ENCODE measurements around the gene MYB.
"Not testable (repeated sequence)": the region's sequence is repeated elsewhere in the genome, so short reads cannot be mapped to it uniquely, and the experiment has no call there.

MYB gene

DNA sequence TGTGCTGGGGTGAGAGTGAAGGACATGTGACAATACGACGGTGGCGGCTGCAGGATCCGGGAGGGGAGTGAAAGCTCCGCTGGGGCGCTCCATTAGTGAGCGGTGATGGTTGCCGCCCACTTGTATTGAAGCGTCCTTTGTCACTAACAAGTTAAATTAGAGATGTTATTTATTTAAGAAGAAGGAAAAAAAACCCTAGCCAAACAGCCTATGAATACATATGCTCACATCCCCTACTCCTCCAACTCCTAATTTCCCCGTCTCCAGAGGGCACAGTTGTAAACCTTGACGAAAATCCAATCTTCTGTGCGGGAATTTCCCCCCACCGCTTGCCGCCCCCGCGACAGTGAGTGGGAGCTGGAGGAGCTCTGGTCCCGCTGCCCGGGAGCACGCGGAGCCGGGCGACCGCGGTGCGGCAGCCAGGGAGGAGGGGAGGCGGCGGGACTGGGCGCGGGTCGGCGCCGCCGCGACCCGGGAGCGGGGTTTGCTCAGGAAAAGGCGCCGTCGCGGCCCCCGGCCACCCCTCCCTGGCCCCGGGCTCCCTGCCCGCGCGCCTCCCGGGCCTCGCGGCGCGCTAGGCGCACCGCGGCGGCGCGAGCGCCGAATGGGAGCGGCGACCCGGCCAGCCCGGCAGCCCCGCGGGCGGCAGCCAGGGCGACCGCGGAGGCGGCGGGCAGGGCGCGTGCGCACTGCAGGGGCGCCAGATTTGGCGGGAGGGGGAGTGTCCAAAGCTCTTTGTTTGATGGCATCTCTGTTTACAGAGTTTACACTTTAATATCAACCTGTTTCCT lies at the start of gene MYB:
Gene MYB, plus strand, starts transcription at position 767 of the 791 bp plus-strand sequence. CDS start 206 bp downstream, outside the sequence.
- DNase-seq (ENCODE audit: low read depth) = peak; percentile 47

GRCh38 chr6:135132776-135133175 lies 48.3 kb upstream of the MYB start:
- no peak for DNase-seq (ENCODE audit: low read depth)

DNA sequence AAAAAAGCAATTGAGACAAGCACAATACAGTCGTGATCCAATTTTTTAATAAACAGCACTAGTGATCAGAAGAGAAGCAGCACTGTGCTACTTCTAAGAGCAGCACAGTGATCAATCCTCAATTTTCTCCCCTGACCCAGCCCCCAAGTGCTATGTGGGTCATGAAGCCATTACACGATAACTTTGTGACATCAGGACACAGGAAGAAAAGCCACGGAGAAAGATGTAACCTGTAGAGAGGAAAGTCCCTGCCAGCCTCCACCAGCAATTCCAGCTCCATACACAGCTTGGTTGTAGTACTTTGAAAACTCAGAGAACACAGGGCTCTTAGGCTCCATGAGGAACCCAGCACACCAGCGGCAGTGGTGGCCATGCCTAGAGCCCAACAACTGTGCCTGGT lies 45.3 kb upstream of the MYB start:
- DNase-seq (ENCODE audit: low read depth) = no peak

- no peak for DNase-seq (ENCODE audit: low read depth)
These were observed 43.3 kb upstream of the MYB start for GRCh38 chr6:135137826-135138225.

DNA sequence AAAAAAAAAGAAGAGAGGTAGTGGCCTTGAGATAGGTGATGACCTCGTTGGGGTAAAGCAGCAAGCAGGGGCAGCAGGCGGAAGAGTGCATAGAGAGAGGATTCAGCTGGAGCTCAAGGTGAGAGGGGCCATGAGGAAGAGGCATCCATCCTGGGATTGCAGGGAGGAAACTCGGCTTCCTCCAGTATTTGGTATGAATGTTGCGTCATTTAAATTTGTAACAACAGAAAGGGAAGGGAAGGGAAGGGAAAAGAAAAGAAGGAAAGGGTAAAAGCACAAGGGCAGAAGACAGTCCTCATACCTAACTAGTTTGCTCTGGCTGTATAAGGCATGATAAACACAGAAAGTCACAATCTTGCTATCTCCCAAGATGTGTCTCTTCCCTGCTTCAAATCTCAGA lies 39.9 kb upstream of the MYB start:
- DNase-seq (ENCODE audit: low read depth) = no peak

DNA sequence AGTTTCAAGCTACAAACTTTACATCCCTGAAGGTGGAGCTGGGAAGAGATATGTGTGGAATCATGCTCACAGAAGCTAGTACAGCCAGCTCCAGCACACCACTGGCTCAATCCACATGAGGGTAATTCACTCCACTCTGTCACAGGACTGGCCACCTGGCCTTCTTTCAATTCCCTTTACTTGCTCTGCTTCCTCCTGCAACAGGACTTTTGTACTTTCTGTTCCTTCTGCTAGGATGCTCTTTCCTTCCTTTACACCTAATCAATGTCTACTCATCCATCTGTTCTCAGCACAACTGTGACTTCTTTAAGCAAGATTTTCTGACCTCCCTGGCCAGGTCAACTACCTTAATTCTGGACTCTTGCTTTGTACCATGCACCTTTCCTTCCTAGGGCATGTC lies 39.4 kb upstream of the MYB start:
- no peak for DNase-seq (ENCODE audit: low read depth)

GRCh38 chr6:135142232-135142631 lies 38.9 kb upstream of the MYB start:
- DNase-seq (ENCODE audit: low read depth) = not testable (repeated sequence)

DNA sequence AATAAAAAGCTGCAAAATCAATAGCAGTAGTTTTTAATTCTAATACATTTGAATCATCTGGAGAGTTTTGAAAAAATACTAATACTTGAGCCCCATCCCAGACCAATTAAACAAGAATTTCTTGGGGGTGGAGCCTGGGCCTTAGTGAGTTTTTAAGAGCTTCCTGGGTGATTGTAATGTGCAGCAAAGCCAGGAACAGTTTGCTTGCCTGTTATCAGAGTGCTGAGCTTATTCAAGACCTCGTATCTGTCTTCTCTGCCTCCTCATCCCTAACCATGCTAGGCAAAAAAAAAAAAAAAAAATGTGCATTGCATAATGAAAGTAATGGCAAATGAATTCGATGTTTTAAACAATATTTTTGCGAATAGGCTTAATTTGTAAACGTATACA lies 36.4 kb upstream of the MYB start:
- DNase-seq (ENCODE audit: low read depth) = no peak

DNA sequence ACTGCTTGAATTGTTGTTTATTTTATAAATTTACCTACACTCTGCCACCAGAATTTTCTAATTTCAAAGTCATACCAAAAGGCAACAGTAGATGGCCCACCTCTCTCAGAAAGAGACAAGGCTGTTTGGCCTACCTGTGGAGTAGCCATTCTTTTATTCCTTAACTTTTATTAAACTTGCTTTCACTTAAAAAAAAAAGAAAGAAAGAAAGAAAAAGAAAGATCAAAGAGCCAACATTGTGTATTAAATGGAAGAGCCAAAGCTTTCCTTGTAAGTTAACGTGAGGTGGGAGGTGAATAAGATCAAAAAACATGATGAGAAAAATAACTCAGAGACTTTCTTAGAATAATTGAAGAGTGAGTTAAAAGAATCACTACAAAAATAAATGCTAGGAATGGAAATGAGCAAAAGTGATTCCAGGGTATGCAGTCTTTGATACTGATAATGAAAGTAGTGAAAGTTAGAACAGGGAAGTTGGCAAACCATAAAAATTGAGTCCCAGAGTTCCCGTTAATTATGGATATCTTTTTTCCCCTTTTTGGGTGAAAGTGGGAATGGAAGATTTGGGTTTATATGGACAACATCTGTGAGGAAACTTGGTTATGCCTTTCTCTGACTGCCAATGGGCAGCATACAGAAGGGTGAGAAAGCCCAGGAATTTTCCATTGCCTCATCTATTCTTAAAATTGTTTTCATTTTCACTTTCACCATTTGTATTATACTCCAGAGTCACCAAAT lies 35.9 kb upstream of the MYB start:
- DNase-seq (ENCODE audit: low read depth) = no peak

DNA sequence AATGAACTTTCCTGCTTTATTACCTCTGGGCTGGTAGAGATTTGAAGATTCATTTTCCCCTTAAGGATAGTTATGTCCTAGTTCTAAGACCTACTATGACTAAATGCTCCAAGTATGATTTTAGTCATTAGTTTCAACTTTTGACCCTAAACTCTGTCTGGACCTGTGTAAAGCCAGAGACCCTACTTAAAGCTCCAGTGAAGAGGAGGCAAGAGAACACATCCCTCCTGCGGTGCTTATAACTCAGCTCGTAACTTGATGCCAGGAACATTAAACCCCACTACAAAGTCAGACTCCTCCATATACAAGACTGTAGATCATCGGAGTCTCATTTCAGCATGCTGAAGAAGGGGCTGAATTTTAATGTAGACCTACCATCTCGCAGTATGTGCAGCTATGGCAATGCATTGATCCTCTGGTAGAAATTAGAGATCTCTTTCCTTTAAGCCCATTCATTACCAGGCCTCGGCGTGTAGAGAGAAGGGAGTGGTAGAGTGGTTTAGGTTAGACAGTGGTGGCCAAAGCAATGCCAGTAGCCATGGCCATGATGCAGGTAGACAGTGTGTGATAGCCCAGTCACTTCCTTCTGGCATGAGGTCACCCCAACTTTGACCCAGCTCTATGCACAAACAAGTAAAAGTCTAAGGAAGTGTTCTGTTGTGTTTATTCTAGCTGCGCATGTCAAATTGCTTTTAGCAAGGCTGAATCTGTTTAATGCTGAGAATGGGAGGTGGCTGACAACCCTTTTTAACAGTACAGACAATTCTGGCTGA lies 34.8 kb upstream of the MYB start:
- DNase-seq (ENCODE audit: low read depth) = no peak

GRCh38 chr6:135147637-135148592 lies 33.2 kb upstream of the MYB start:
- DNase-seq (ENCODE audit: low read depth) = no peak

DNA sequence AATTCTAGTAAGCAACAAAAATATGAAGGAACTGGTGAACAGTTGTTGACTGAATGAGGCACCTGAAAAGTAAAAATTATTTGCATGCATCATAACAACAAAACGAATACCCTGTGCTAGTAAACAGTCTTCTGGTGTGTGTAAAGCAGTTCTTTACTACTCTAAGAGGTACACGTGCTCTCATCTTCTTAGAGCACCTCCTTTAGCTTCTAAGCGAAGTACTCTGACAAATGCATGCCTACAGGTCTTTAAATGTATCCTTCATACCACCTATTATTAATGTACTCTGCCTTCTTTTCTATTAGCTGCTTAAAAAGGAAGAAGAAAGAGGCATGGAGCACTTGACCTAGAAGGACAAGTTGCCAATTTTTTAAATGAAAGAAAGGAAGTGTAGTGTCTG lies 32.2 kb upstream of the MYB start:
- no peak for DNase-seq (ENCODE audit: low read depth)

DNA sequence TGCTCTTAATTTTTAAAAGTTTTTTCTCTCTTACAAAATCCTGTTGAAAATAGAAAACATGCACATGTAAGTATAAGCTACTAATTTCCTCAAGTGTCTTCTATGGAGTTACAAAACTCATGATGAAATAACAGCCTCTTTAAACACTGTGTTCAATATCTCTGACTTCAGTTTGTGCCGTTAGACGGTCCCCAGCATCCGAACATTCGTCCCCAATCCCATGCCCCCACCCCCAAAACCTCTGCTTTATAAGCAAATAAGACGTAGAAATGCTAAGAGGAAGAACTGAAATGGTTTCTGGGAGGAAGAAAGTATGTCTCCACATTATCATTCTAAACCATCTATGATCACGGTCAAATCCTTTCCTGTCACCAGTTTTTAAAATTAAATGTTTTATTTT lies 31.7 kb upstream of the MYB start:
- DNase-seq (ENCODE audit: low read depth) = no peak

- not testable (repeated sequence) for DNase-seq (ENCODE audit: low read depth)
These were observed 30.6 kb upstream of the MYB start for GRCh38 chr6:135150481-135150880.

- DNase-seq (ENCODE audit: low read depth) = not testable (repeated sequence)
These were observed 27.0 kb upstream of the MYB start for GRCh38 chr6:135154125-135154524.

DNA sequence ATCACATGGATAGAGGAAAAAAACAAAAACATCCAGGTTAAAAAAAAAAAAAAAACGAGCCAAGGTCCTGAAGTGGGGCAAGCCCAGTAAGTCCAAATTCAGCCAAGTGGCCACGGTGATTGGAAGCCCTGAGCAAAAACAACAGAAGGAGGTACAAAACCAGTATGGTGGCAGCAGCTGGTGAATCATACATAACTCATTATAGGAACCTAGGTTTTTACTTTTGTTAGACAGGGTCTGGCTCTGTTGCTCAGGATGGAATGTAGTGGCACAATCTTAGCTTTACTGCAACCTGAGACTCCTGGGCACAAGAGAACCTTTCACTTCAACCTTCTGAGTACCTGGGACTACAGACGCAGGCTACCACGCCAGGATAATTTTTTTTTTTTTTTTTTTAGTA lies 22.7 kb upstream of the MYB start:
- no peak for DNase-seq (ENCODE audit: low read depth)

GRCh38 chr6:135159531-135159930 lies 21.6 kb upstream of the MYB start:
- DNase-seq (ENCODE audit: low read depth) = no peak

- no peak for DNase-seq (ENCODE audit: low read depth)
These were observed 19.4 kb upstream of the MYB start for GRCh38 chr6:135161411-135162395.

GRCh38 chr6:135162678-135163439 lies 18.2 kb upstream of the MYB start:
- DNase-seq (ENCODE audit: low read depth) = no peak

- peak; percentile 6 for DNase-seq (ENCODE audit: low read depth)
These were observed 17.7 kb upstream of the MYB start for GRCh38 chr6:135163440-135163738.

Data from T-helper 22 cell (primary cell).